DMS153 (cell line): ENCODE measurements around the gene MYT1.

Experiments used
- DNase-seq: peaks from one replicate; lab custom pipeline; 2025; lab: John Stamatoyannopoulos, UW

The MYT1 gene

DNA sequence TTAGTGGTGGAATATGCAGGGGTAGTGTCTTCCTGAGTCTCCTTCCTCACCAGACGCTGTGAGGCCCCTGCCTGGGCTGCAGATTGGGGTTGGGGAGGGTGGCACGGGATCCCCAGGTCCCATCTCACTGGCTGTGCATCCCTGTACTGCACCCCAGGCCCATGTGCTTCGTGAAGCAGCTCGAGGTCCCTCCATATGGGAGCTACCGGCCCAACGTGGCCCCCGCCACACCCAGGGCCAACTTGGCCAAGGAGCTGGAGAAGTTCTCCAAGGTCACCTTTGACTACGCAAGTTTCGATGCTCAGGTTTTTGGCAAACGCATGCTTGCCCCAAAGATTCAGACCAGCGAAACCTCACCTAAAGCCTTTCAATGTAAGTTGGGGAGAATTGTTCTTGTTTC lies 52.7 kb downstream of the MYT1 start:
- DNase-seq = no peak

DNA sequence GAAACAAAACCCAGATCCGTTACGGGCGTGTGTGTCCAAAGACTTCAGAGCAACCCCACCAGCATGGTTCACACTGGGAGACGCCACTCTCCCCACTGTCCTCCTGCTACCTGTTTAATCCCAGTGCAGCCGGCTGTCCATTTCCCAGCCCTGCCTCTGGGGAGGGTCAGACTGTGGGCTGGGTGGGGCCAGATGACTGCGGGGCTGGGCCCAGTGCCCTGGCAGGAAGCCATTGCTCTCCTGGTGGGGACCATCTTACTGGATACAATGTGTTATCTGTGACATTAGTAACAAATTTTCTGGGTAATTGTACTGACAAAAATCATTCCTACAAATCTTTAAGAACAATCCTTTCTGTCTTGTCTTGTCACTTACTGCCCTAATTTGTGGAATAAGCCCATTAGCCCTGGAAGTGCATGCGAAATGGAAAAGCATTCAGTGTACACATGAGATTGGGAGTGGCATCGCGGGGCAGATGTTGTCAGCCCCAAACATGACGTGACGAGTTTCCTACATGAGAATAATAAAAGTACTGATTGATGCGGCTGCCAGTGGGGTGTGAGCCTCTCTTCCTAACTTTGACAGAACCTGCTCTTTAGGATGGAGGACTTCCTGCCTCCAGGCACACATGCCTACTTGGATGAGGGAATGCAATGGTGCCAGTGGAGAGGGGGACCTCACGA lies 53.4 kb downstream of the MYT1 start:
- no peak for DNase-seq

DNA sequence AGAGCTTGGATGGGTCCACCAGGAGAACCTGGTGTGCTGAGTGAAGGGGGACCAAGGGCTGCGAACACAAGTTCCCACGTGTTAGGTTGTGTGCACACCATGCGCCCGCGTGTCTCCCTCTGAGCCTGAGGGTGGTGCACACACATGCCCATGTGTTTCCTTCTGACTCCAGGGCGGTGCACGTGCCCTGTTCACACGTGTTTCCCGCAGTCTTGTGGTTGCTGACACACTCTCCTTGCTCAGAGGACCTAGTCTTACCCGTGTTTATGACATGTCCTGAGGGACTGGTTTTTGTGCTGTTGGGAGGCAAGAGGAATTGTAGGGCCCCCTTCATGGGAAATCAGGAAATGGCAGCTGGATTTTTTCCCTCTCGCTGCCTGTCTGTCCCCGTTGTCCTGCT lies 55.0 kb downstream of the MYT1 start:
- DNase-seq = no peak

DNA sequence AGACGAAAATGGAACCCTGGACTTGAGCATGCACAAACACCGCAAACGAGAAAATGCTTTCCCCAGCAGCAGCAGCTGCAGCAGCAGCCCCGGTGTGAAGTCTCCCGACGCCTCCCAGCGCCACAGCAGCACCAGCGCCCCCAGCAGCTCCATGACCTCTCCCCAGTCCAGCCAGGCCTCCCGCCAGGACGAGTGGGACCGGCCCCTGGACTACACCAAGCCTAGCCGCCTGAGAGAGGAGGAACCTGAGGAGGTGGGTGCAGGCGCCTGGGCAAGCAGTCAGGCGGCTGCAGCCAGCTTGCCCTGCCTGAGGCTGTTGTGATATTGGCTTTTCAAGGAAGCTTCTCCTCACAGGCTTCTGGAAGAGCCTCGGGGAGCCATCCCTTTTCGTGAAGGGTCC lies 55.5 kb downstream of the MYT1 start:
- no peak for DNase-seq

DNA sequence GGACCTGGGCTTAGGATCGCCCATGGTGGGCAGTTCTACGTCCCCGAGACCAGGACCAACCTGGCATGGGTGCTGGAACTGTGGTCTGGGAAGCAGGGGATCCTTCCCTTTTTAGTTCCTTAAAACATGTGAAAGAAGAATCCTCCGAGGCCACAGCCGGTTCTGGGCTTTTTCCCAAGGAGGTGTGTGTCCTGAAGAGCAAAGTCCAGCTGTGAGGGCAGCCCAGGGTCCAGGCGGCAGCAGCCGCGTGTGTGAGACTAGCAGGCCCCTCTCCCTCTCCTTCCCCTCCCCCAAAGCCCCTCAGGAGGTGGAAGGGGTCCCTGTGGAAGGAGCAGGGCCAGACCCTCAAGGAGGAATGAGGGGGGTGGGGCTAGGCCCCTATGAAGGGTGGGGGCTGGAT lies 56.2 kb downstream of the MYT1 start:
- no peak for DNase-seq

DNA sequence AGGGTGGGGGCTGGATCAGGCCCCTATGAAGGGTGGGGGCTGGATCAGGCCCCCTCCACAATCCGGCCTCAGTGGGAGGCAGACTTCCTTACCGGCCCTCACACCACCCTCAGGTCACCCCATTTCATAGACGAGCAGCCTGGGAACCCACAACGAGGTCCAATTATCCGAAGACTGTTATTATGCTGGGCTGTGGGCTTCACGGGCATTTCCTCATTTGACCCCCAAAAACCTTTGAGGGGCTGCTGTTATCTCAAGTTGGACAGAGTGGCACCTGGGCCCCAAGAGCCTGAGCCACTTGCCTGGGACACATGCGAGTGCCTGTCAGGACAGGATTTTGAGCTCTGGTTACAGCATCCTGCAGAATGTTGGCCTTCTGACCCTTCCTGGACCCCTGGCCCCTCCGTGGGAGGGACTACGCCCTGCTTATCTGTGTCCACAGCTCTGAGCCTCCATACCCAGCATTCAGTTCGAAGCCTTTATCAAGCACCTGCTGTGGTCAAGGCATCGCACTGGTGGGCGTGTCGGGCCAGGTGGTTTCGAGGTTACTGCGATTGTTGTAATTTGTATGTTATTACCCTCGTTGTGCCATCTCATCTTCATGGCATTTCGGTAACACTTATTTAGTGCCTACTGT lies 56.8 kb downstream of the MYT1 start:
- no peak for DNase-seq

DNA sequence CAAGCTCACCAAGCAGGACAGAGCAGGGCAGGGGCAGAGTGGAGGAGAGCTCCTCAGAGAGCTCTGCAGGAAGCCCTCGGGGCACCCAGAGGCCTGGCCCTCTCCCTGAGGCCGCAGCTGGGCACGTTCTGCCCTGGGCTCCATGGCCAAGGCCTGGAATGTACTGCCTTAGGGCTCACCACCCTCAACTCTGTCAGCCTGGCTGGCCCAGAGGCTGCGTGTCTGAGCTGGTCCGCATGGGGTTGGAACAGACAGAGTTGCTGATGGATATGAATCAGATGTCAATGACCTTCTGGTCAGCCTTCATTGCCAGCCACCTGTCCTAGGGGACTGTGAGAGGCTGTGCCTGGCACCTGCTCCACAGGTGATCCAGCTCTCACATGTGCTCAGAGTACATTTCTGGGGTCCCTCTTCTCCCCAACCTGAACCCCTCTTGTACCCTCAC lies 58.1 kb downstream of the MYT1 start:
- no peak for DNase-seq

DNA sequence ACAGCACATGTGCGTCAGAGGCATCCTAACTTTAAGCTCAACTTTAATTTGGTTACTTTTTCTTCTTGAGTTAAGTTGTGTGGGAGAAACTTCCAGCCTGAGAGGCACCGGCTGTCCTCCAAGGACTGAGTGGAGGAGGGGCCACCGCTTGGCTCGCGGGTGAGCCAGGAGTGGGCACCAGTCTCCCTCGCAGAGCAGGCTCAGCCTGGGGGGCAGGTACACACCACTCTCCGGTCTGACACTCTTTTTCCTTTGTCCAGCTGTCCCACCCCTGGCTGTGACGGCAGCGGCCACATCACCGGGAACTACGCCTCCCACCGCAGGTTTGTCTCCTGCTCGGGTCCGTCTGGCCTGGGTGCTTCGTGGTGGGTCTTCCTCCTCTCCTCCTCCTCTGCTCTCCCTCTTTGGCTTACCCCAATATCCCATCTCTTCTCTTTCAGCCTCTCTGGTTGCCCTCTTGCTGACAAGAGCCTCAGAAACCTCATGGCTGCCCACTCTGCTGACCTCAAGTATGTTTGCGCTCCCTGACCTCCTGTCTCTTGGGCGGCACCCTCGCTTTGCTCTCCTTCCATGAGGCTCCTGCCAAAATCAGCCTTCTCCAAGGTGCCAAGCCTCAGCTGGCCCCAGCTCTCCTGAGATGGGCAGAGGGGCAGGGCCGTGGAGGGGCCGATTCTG lies 58.7 kb downstream of the MYT1 start:
- no peak for DNase-seq

DNA sequence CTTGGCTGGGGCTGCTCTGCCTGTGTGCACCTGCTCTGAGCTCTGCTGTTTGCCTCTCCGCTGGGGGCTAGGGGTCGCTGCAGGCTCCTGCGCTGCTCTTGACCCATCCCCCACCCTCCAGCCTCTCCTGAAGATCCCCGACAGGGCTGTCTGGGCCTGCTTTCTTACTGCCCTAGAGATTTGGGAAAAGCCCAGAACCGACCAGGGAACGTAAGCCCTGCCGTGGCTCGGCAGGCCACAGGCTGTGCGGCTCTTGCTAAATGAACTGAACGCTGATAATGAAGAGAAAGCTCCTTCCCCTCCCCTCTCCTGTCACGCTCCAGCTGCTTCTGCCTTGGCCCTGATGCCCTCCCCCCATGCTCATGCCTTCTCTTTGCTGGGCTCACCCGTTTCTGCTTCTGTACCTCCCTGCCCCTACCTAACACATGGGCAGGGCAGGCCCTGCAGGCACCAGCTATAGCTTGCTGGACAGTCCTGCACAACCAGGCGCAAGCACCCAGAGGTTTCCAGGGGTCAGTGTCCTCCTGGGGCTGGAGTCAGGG lies 59.3 kb downstream of the MYT1 start:
- DNase-seq = no peak

DNA sequence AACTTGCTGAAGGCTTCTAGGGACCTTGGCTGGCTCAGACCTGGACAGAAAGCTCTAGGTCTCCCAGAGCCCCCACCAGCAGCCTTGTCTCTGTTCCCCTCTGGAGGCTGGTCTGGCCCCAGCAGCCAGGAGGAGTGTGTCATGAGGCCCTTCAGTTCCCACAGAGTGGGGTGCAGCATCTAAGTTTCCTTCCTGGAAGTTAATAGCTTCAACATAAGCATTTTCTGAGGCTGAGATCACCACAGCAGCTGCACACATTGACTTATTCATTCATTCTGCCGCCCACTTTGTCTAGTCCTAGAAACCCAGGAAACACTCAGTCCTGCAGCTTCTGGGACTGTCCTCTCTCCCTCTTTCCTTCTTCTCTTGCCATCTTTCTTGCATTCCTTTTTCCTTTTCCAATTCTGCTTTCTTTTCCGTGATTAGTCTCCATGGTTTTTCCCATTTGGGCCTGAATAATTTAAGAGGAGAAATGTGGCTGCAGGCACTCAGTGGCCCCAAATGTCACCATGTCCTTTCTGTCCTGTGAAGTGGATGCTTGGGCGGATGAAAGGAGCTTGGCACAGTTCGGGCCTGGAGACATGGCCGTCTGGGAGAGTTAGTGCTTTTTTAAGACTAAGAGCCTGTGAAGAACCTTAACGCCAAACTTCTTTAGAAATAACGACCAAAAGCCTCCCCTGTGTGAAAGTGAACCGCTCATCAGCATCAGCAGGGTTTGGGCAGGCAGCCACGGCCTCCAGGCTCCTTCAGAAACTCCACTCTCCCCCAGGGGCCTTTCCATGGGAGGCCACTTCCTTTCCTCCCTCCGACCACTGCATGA lies 60.3 kb downstream of the MYT1 start:
- no peak for DNase-seq

DNA sequence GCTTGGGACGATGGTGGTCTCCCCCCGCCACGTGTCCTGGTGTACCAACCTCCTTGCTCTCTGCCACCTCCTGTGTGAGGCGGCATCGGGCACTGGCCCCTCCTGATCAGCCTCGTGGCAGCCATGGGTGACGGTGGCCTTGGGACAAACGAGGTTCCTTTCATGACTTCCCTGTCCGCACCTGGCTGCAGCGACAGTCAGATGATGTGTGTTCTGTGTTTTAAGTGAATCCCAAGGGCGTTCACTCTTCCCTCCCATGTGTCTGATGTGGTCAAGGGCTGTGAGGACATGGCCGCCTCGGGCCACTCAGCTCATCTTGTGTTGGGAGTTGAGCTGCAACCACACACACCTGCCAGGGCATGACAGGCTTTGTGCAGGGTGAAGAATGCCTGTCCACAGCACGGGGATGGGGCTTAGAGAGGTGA lies 60.9 kb downstream of the MYT1 start:
- no peak for DNase-seq

DNA sequence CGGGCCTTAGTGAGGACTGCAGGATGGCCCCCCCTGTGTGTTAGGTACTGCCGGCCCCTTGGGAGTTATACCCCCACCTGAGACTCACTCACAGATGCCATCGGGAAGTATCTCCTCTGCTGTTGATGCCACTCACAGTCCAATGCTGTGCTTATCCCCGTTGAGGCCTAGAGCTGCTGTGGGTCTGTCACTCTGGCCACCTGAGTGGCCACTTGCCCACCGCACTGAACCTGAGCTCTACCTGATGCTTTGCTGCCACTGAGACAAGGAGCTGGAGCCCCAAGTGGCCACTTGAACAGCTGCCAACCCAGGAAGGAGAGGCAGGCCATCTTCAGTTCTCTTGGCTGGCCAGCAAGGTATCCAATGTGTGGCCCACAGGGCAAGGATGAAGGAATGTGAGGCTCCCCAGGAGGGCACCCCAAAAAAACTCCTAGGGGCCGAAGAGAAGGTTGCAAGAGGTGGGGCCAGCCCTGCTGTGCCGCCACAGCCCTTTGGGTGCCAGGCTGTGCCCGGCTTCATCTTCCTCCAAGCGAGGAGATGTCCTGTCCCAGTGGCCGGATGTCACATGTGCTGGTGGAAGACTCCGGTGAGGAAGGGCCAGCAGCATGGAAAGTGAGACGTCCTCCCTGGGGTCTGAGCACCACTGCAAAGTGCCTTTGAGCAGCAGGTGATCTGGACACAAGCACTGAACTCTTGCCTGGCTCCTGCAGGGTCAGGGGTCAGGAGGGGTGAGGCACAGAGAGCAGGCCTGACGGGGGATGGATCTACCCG lies 61.8 kb downstream of the MYT1 start:
- DNase-seq = no peak

DNA sequence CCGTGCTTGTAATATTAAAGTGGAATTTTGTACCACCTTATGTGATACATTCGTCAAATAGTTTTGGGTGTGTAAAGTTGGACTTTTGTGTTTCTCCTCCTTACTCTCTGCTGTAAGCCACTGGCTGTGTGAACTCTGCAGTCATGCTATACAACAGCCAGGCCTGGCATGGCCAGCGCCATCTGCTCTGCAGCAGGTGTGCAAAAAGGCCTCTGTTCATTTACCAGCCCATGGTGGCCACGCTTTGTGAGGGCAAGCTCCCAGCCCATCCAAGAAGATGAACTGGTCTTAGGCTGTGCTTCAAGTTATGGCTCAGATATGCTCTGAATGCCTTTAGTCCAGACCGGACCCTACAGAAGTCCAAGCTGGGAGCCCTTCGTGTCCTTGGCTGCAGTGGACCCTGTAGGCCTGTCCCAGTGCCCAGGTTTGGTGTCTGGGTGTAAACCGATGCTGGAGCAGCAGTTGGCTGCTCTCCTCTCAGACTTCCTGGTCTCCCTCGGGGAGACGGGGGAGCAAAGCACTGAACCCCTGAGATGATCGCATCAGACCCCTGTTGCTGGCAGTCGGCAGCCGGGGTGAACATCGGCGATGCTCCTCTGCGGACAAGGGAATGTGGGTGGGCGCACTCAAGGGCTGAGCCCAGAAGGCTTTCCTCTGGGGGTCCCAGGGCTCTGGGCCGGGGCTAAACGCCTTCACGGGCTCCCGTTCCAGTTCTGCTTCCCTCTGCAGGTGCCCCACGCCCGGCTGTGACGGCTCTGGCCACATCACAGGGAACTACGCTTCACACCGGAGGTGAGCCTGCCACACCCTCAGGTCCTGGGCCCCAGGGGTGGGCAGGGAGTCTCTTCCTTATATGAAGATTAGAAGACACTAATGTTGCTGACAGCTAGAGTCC lies 62.7 kb downstream of the MYT1 start:
- DNase-seq = no peak

DNA sequence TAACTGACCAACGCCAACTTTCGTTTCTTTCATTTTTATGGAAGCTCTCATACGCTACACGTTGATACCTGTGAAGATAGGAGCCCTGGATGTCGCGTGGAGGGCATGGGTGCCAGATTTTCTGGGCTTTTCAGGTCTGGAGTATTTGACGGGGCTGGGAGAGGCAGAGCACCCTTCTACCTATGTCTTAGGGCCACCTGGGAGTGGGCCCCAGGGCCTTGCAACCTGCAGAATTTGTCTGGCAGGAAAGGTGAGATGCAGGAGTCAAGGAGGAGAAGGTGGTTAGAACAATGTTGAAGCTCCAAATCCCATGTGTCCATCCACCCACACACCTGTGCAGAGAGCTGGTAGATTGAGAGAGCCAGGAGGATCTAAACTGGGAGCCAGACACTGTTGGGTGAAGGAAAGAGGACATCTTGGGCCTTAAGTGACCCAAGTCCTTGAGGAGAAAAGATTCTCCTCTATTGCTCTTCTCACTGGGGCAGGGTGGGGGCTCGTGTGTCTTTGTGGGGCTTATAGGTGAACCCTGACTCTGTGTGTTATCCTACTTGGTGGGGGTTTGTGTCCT lies 63.9 kb downstream of the MYT1 start:
- no peak for DNase-seq

DNA sequence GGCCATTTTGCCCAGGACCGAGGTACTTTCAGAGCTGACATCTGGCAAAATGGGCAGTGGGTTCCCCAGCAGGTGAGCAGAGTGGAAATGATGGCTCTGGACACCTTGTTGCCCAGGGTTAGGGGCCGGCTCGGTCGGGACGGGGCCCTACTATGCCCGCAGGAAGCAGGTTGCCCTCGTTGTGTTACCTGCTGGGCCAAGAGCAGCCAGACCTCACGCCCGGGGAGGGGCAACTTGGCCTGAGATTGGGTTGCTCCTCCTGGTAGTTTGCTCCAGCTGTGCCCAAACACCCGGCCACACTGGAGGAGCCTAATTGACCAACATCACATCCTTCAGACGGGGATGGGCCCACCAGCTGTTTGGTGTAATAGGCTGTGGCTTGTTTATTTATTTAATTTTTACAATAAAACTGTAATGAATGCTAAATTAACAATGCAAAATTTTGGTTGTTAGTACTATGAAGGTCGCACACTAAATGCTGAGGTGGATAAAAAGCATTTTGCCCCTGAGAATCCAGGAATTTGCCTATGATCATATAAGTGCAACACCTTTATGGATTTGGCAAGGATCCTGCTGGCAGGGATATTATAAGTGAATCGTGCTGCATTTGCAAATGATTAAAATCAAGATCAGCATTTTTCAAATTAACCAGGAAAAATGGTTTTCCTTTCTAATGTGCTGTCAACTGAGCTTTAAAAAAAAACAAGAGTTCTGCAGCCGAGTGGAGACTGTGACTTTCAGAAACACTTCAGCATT lies 64.7 kb downstream of the MYT1 start:
- DNase-seq = no peak

DNA sequence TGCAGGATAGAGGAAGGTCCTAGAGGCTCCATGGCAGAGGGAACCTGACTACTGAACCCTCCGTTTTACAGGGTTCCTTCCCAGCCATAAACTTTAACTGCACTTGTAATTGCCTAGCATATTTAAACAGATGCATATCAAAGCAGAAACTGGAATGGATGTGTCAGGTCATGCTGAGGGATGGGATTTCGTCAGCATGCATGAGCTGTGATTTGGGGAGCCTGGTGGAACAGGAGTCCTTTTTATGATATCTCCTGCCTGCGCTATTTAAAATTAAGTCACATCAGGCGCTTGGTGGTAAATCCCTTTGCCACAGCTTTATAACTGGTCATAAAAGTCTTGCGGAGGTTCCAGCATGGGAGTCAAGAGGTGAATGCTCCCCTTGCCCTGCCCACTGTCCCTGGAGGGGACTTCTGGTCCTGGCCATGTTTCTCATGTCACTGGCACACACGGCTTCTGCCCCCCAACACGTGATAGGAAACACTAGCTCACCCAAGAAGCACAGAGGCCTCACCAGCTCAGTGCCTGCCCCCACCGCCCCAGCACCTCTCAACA lies 65.3 kb downstream of the MYT1 start:
- DNase-seq = no peak

DNA sequence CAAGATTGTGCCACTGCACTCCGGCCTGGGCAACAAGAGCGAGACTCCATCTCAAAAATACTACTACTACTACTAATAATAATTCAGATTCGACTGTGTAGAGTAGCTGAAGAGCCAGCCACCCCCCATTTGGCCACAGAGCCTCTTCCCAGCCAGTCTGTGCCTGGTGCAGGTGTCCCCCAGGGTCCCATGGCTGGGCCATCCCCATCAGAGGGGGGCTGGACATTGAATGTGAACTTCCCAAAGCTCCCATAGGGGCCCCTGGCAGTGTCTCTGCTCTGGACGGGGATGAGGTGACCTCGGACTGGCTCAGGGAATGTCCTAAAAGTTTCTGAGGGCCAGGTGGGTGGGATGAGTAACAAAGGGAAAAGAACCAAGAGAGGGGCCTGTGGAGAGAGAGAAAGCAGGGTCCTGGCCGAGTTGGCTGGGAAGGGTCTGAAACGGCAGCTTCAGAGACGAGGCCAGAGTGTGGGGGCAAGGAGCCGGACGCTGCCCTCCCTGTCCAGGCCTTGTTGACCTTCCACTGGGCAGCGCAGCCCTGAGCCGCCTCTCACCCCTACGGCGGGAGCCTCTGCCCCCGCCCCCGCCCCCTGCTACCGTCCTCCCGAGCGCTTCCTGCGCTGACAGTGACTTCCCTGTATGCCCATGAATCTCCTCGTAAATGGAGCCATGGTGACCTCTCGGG lies 66.4 kb downstream of the MYT1 start:
- no peak for DNase-seq
